Measurements from ENCODE around the gene GPC6.

DNA sequence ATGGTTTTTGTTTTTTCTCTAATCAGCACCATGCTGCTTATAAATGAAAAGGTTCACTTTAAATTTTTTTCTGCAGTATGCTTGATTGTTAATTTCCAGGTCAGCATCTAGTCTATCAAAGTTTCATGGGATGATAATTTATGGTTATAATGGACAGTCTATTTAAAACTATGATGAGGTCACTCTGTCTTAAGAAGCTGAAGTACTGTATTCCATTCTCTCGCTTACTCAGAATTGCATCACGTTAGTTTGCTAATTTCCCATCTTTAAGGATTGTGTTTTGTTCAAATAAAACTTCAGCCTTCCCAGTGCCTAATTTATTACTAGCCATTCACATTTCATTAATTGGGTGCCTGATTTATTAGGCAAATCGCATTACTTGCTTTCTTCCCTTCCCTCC lies 94.3 kb downstream of the GPC6 start:
- TF ChIP-seq, protein P1, sequence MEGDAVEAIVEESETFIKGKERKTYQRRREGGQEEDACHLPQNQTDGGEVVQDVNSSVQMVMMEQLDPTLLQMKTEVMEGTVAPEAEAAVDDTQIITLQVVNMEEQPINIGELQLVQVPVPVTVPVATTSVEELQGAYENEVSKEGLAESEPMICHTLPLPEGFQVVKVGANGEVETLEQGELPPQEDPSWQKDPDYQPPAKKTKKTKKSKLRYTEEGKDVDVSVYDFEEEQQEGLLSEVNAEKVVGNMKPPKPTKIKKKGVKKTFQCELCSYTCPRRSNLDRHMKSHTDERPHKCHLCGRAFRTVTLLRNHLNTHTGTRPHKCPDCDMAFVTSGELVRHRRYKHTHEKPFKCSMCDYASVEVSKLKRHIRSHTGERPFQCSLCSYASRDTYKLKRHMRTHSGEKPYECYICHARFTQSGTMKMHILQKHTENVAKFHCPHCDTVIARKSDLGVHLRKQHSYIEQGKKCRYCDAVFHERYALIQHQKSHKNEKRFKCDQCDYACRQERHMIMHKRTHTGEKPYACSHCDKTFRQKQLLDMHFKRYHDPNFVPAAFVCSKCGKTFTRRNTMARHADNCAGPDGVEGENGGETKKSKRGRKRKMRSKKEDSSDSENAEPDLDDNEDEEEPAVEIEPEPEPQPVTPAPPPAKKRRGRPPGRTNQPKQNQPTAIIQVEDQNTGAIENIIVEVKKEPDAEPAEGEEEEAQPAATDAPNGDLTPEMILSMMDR (conservative IDR thresholded peaks at IDR 0.05), result no peak
- TF ChIP-seq ZFX (IDR thresholded peaks at IDR 0.05), result no peak
